GM12878 (cell line): ENCODE results near the gene CREB5. TPM values are rescaled to one million over a fixed set of nuclear protein-coding genes. Genes with fewer than 3 reads are reported as not detected.

Experiments used
- ATAC-seq: fragments of 200-7000 bp; cut with Tn5 transposase; 3 replicates; pipeline ENCODE4 v1.9.1; 2020; ENCODE audit warnings: mild to moderate bottlenecking, moderate library complexity
- BruUV-seq: library from RNA; stranded (reverse); fragments of 400-500 nt; replicated peaks from 2 replicates; lab custom pipeline; 2021; lab: Mats Ljungman, UMichigan
- CTCF ChIA-PET: fragments of 300-600 bp; sonication (Branson Sonifier 250); formaldehyde crosslinking; extraction: SDS; loops from one replicate; lab custom pipeline; 2021; ENCODE audit warnings: inconsistent platforms; lab: Yijun Ruan, JAX
- POLR2A ChIA-PET: fragments of 350-600 bp; formaldehyde crosslinking; extraction: SDS; loops from one replicate; lab custom pipeline; 2021; ENCODE audit warnings: inconsistent platforms; lab: Charles Lee
- RAD21 ChIA-PET: fragments of 300-600 bp; sonication (Branson Sonifier 250); formaldehyde crosslinking; loops from one replicate; lab custom pipeline; 2023; ENCODE audit warnings: antibody characterized with exemption; ENCODE audit not compliant: unreplicated experiment; lab: Charles Lee
- SMC1A ChIA-PET: fragments of 300-600 bp; sonication (Branson Sonifier 250); formaldehyde crosslinking; loops from one replicate; lab custom pipeline; 2023; ENCODE audit not compliant: unreplicated experiment, uncharacterized antibody; lab: Charles Lee
- DNase-seq: peaks from one replicate; pipeline ENCODE4 v3.0.0-alpha.2; 2011; ENCODE audit warnings: low read depth, low spot score
- FAIRE-seq: peaks from 3 replicates; lab custom pipeline; 2011; peaks lifted over from hg19 to GRCh38; lab: Jason Lieb, UNC
- H2AFZ ChIP-seq: 2 replicates; pipeline ENCODE4 v1.6.0; 2011; ENCODE audit warnings: low read depth, low read length, control low read depth; ENCODE audit not compliant: control insufficient read depth
- H3K27ac ChIP-seq: 2 replicates; pipeline ENCODE4 v1.5.1; 2011; ENCODE audit warnings: control low read depth; ENCODE audit not compliant: control insufficient read depth, insufficient read depth
- H3K27me3 ChIP-seq, 2 experiments: replicated peaks in 1 of 2; 2 replicates each; pipeline versions ENCODE4 v1.6.0 to v1.6.1; 2011; ENCODE audit warnings: low read length in 1 of 2; ENCODE audit not compliant: control insufficient read depth in 2 of 2, insufficient read depth in 2 of 2
- H3K36me3 ChIP-seq, 2 experiments: 2 replicates each; pipeline ENCODE4 v1.5.1; 2011; ENCODE audit warnings: low read length in 1 of 2; ENCODE audit not compliant: control insufficient read depth in 2 of 2, insufficient read depth in 2 of 2
- H3K4me1 ChIP-seq: 2 replicates; pipeline ENCODE4 v1.6.1; 2011; ENCODE audit warnings: mild to moderate bottlenecking, low read length, moderate library complexity, mixed read lengths; ENCODE audit not compliant: control insufficient read depth, insufficient read depth
- H3K4me2 ChIP-seq: 2 replicates; pipeline ENCODE4 v1.6.0; 2011; ENCODE audit warnings: control low read depth; ENCODE audit not compliant: control insufficient read depth, insufficient read depth
- H3K4me3 ChIP-seq: fragments of 200-600 bp; sonication (generic); 2 replicates; pipeline ENCODE4 v1.5.1; 2016
- H3K79me2 ChIP-seq: 2 replicates; pipeline ENCODE4 v1.6.0; 2011; ENCODE audit warnings: low read length; ENCODE audit not compliant: control insufficient read depth, insufficient read depth
- H3K9ac ChIP-seq: 2 replicates; pipeline ENCODE4 v1.8.0; 2011; ENCODE audit warnings: low read length, control low read depth, mixed read lengths; ENCODE audit not compliant: control insufficient read depth, insufficient read depth
- H3K9me3 ChIP-seq: replicated peaks from 3 replicates; pipeline ENCODE4 v1.5.1; 2011; ENCODE audit warnings: mild to moderate bottlenecking, low read length; ENCODE audit not compliant: control insufficient read depth, insufficient read depth
- H4K20me1 ChIP-seq: 2 replicates; pipeline ENCODE4 v1.6.0; 2011; ENCODE audit not compliant: control insufficient read depth, insufficient read depth
- BHLHE40 ChIP-seq, 2 experiments: fragments of 450-650 bp in 1 of 2; IDR thresholded peaks; 2 replicates each; pipeline ENCODE4 v1.6.1; 2011 to 2017; ENCODE audit warnings: low read depth in 2 of 2, borderline replicate concordance in 1 of 2, improper control_type of control experiment in 1 of 2, low read length in 1 of 2, mild to moderate bottlenecking in 1 of 2
- FOS ChIP-seq: IDR thresholded peaks from 3 replicates; pipeline ENCODE4 v1.6.1; 2011; ENCODE audit warnings: borderline replicate concordance; ENCODE audit not compliant: insufficient read length; ENCODE audit errors: extremely low read depth
- IKZF2 ChIP-seq, 2 experiments: fragments of 450-650 bp; IDR thresholded peaks; 2 replicates each; pipeline ENCODE4 v1.6.1; 2017; ENCODE audit warnings: mild to moderate bottlenecking in 2 of 2, moderate library complexity in 2 of 2
- MLLT1 ChIP-seq: fragments of 450-650 bp; IDR thresholded peaks from 2 replicates; pipeline ENCODE4 v1.6.1; 2016; ENCODE audit warnings: mild to moderate bottlenecking
- POLR2AphosphoS2 ChIP-seq: IDR thresholded peaks from 2 replicates; pipeline ENCODE4 v1.6.1; 2011; ENCODE audit warnings: low read depth, mild to moderate bottlenecking, low read length, improper control_type of control experiment, moderate library complexity
- RFX5 ChIP-seq: IDR thresholded peaks from 2 replicates; pipeline ENCODE4 v1.6.1; 2011; ENCODE audit warnings: low read depth, low read length, improper control_type of control experiment
- SMC3 ChIP-seq: IDR thresholded peaks from 2 replicates; pipeline ENCODE4 v1.6.1; 2011; ENCODE audit warnings: low read length, improper control_type of control experiment, borderline replicate concordance
- TCF12 ChIP-seq: IDR thresholded peaks from 2 replicates; pipeline ENCODE4 v1.6.1; 2011; ENCODE audit warnings: low read depth, mild to moderate bottlenecking, low read length
- ZNF217 ChIP-seq: fragments of 450-650 bp; IDR thresholded peaks from 2 replicates; pipeline ENCODE4 v1.6.1; 2017; ENCODE audit warnings: antibody characterized with exemption, mild to moderate bottlenecking
- ZNF622 ChIP-seq: fragments of 450-650 bp; IDR thresholded peaks from 2 replicates; pipeline ENCODE4 v1.6.1; 2017; ENCODE audit warnings: mild to moderate bottlenecking, inconsistent platforms
- WGBS: methylation state at CpG from one replicate; pipeline ENCODE4 v1.1.6; 2016; ENCODE audit warnings: low lambda C conversion rate; ENCODE audit not compliant: insufficient replicate concordance, insufficient coverage; ENCODE audit errors: missing lambda C conversion rate; 5-methylcytosine and 5-hydroxymethylcytosine counted together
- in situ Hi-C: fragments of 300-500 bp; cut with MboI; formaldehyde crosslinking; loops from 9 replicates; pipeline ENCODE4 v1.14.3; 2018; ENCODE audit warnings: mixed read lengths
- intact Hi-C: fragments of 100-400 bp; cut with micrococcal nuclease; formaldehyde crosslinking; loops from one replicate; pipeline ENCODE4 v1.14.2; 2022; ENCODE audit not compliant: unreplicated experiment
- polyA plus RNA-seq, 11 experiments: library from polyadenylated mRNA; depleted of rRNA in 4 of 11; unstranded in 6 of 11; stranded (reverse) in 5 of 11; fragments of >200 nt; fragmentation: Nextera tagmentation in 4 of 11; fragmentation: Illumina TruSeq in 1 of 11; extraction: Ambion mirVana in 4 of 11; extraction: Trizol in 1 of 11; gene quantifications; 1 replicate in 1 of 11; 2 replicates in 10 of 11; pipeline versions ENCODE4 v1.2.1 to v1.2.3, GENCODE V29; 2011 to 2016; ENCODE audit warnings: inconsistent platforms in 2 of 11, missing spikeins in 2 of 11, low read depth in 1 of 11
- total RNA-seq, 4 experiments: library from RNA; depleted of rRNA in 3 of 4; stranded (reverse); fragments of >200 nt in 3 of 4; fragmentation: Illumina TruSeq in 1 of 4; extraction: Trizol in 1 of 4; gene quantifications; 2 replicates each; pipeline versions ENCODE4 v1.2.1 to v1.2.3, GENCODE V29; 2013 to 2021

CREB5 gene
- total and polyA plus RNA-seq, 10 of the 15 experiments (the other 5 are each of a cell fraction or from before 2014, with no cell fraction given), result 12.9 to 74.1 (median 53.0) TPM

- TF ChIP-seq FOS (no peak), SMC3 (no peak), RFX5 (no peak), POLR2AphosphoS2 (no peak), MLLT1 (peak; percentile 69), ZNF217 (no peak), IKZF2 (IDR thresholded peaks at IDR 0.05) (0 out of 4 replicates have a peak, but pooled peaks of 1 of the 2 experiments have one; percentile 20), ZNF622 (no peak), BHLHE40 (IDR thresholded peaks at IDR 0.05; ENCODE audit: borderline replicate concordance in 1 of 2, low read depth in 2 of 2, low read length in 1 of 2) (peak; percentile 81 to 90), TCF12 (no peak)
- Histone ChIP-seq H3K4me3 (no peak overlapping the region), H3K27me3 (no peaks in the 10 kb centered on the region; a peak in 1 of 4 replicates), H3K9ac (no peak overlapping the region), H3K4me1 (peaks cover 11% of the 10 kb centered on the region), H3K27ac (no peak overlapping the region), H3K79me2 (no peaks in the 10 kb centered on the region), H3K9me3 (no peaks in the 10 kb centered on the region; the same call in 2 of the 3 replicates), H3K36me3 (no peaks in the 10 kb centered on the region), H3K4me2 (no peak overlapping the region), H2AFZ (no peak overlapping the region), H4K20me1 (no peaks in the 10 kb centered on the region)
- ATAC-seq (no peak), DNase-seq (no peak), FAIRE-seq (no peak)
- WGBS, result 82% methylated on average over 6 of the region's 6 CpGs
- ChIA-PET CTCF (interaction anchor here (1.0 to 2.8 kb wide), 5 partner anchors 11 to 121 kb away, joined by 3 to 9 read pairs (median 3); partner anchors contain the start of gene CREB5), RAD21 (interaction anchor here (0.9 to 9.3 kb wide), 3 partner anchors 25 to 116 kb away, joined by 3 to 85 read pairs (median 3); no protein-coding TSS in a partner anchor), POLR2A (interaction anchor here (0.6 to 3.5 kb wide), 2 partner anchors 25 to 70 kb away, joined by 7 to 18 read pairs; no protein-coding TSS in a partner anchor), SMC1A (interaction anchor here (0.5 to 14.5 kb wide), 7 partner anchors 10 to 90 kb away, joined by 3 to 153 read pairs (median 4); no protein-coding TSS in a partner anchor)
- intact Hi-C loops, result no loop called here
- no TSS peak for BruUV-seq
- in situ Hi-C loops, result no loop called here
These were observed 92.7 kb downstream of the CREB5 start for GRCh38 chr7:28505014-28505413.
